SW480 (cell line): ENCODE measurements around the gene COL15A1.

Source experiments
- DNase-seq: peaks from one replicate; pipeline ENCODE4 v3.0.0-alpha.2; 2016; ENCODE audit warnings: low spot score

COL15A1 gene

DNA sequence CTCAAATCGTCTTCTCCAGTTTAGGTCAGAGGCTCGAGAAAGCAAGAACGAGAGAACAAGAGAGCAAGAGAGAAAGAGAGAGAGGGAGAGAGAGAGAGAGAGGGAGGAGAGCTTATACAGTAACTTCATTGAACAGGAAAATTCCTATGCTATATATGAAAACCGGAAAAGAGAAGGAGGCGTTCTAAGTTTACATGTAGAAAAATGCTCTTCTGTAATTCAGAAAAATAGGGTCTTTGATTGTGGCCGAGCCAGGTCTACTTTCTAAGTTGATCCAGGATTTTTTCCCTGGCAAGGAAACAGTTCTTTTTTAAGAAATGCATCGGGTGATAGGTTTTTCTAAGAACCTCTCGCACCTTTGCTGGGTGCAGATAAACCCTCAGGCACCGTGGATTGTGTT, 29.5 kb downstream of the COL15A1 start:
- no peak for DNase-seq

DNA sequence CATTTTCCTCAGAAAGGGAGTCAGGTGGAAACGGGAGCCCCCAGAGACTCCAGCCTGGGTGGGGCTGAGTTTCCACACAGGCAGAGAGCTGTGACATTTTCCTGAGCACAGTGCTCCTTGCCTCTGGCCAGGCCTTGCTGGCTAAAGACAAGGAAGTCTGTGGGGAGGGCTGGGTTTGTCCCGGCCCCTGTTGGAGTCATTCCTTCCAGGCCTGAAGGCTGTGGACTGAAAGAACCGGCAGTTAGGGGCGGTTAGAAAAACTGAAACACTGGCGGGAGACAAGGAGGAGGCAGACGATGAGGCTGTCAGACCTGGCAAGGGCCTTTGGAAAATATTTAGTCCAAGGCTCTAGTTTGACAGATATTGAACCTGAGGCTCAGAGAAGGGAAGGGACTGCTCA, 29.9 kb downstream of the COL15A1 start:
- no peak for DNase-seq

GRCh38 chr9:98974106-98974505, 30.4 kb downstream of the COL15A1 start:
- DNase-seq: no peak

DNA sequence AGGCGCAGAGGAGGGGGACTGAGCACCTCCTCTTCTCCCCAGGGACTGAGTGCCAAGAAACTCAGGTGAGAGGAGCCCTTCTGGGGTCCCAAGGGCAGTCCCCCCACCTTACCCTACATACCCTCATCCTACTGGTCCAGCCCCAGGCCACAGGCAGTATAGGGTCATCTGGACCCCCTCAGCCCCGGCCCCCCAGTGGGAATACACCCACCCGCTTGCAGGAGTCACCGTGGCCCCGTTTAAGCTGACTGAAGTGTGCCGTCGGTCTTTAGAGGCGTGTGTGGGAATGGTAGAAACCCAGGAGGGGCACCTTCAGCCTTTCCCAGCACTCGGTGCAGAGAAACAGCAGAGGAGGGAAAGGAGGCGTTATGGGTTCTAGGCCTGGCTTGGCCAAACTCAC, 30.8 kb downstream of the COL15A1 start:
- DNase-seq: no peak

DNA sequence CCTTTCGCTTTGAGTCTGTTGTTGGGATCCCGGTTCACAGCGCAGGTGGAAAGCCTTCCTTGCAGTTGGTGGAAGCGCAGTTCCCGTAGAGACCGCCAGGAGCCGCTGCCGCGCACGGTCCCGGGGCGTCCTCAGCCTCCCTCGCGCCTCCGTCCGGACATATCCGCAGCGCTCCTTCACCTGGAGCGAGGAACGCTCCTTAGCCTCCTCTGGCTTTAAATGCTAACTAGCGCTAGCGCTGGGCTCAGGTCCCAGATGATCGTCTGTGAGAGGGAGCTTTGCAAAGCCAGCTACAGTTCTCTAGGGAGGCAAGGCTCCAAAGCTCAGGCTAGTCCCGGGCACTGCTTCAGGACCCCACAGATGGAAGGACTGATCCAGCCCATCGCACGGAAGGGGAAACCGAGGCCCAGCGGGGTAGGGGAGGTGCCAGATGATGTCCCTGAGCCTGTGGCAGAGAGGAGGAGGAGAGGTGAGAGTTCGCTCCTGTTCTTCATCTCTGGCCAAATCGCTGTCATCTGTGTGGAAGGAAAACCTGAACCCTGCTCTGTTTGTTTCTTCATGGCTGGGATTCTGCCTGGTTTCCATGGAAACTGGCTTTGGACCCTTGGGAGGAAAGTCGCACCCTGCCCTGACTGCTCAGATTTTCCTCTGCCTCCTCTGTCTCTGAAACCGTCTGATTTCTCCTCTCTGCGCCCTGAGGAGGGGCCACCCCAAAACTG, 31.4 kb downstream of the COL15A1 start:
- peak; percentile 74 for DNase-seq

DNA sequence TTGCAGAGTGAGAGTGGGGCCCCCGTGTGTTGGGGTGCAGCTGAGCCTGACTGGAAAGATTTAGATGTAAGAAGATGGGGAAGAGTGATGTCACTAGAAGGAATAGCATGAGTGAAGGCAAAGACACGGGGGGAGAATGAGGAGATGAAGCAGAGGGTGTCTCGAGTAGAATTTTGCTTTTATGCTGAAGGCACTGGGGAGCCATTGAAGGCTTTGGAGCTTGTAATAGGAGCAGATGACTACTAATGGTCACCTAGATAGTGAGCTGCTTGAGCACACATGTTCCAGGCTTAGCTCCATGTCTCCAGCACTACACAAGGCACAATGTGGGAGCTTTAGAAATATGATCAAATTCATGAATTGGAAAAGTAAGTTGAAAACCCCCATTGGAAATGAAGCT, 32.1 kb downstream of the COL15A1 start:
- no peak for DNase-seq

GRCh38 chr9:98977246-98977714, 33.6 kb downstream of the COL15A1 start:
- no peak for DNase-seq

DNA sequence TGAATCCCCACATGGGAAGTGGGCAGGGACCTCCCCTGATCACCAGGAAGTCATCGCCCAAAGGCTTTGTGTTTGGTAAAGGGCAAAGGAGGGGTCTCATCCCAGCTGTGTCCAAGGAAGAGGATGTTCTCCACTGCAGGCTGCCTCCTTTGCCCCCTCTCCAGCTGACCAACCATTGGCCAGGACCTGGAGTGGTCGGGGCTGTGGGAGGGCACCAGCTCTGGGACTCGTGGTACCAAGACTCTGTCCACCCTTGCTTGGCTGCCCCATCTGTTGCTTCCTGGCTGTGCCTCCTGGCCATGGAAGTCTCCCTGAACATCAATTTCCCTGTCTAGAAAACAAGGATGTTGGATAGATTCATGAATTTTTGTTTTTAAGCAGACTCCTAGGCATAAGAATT, 34.1 kb downstream of the COL15A1 start:
- DNase-seq: no peak

- no peak for DNase-seq
These were observed 34.5 kb downstream of the COL15A1 start for GRCh38 chr9:98978231-98978681.

DNA sequence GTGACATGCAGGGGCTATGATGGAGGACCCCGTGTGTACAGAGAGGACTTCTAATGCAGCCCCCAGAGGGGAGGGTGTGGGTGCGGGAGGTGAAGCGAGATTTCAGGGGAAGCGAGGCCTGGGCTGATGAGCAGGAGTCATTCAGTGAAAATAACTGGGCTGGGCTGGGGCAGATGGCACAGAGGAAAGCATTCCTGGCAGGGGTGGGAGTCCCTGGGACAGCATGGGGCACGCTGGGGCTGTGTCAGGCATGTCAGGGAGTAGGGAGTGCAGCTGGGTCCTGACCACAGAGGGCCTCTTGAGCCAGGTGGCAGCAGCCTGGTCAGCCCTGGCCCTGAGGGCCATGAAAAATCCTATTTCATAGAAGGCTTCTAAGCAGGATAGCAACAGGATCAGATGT, 36.6 kb downstream of the COL15A1 start:
- no peak for DNase-seq

DNA sequence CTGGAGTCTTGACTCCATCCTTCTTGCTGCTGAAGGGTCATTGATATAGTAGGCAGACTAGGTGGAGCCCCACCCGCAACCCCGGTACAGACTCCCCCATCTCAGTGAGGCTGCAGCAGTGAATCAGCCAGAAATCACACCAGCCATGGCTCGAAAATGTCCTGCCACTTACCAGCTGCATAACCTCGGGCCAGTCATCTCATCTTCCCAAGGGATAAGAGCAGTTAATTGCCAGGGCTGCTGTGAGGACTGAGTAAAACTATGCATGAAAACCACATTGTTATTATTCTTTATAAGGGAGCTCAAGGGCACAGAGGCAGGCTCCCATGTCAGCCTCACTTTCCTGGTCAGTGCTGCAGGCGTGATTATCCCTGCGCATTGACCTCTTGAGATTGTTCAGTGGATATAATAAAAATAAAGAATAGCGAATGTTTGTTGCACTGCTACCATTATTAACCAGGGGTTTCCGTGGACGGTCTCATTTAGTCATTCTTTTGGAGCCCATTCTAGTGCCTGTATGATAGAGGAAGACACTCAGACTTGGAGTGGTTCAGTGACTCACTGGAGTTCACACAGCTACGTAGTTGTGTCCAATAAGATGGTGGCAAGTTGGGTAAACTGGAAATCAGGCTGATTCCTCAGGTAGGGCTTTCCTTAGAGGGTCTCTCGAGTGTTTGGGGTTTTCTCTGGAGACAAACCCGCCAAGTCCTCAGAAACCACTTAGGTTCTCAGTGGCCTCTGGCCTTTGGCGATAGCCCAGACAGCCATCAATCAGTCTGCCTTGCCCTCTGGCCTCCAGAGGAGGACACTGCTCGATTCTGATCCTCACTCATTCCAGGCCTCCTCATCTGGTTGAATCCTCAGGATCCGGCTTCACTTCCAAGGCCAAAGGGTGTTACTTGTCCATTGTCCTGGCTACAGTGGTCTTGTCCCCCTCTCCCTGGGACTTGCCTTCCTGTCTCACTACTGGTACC, 39.9 kb downstream of the COL15A1 start:
- peak; percentile 41 for DNase-seq

GRCh38 chr9:98985596-98985995, 41.9 kb downstream of the COL15A1 start:
- DNase-seq: no peak

GRCh38 chr9:98986866-98987651, 43.4 kb downstream of the COL15A1 start:
- no peak for DNase-seq

- peak; percentile 53 for DNase-seq
These were observed 45.6 kb downstream of the COL15A1 start for GRCh38 chr9:98989036-98990000.

- DNase-seq: no peak
These were observed 46.6 kb downstream of the COL15A1 start for GRCh38 chr9:98990181-98990870.

DNA sequence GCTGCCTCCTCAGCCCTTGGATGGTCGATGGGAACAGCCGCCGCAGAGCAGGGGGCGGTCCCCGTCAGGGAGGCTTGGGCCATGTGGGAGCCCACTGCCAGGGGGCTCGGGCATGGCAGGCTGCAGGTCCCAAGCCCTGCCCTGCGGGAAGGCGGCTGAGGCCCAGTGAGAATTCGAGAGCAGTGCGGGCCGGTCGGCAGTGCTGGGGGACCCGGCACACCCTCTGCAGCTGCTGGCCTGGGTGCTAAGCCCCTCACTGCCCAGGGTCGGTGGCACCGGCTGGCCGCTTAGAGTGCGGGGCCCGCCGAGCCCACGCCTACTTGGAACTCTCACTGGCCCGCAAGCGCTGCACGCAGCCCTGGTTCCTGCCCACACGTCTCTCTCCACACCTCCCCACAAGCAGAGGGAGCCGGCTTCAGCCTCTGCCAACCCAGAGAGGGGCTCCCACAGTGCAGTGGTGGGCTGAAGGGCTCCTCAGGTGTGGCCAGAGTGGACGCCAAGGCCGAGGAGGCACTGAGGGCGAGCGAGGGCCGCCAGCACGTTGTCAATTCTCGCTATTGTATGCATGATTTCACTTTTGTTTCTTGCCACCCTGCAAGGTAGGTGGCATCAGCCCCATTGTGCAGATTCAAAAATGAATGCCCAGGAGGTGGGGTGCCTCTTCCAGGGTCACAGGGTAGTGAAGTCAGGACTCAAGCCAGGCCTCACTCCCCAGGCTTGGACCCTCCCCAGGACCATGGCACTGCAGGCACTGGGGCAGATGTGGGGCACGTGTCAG, 48.6 kb downstream of the COL15A1 start:
- DNase-seq: no peak

DNA sequence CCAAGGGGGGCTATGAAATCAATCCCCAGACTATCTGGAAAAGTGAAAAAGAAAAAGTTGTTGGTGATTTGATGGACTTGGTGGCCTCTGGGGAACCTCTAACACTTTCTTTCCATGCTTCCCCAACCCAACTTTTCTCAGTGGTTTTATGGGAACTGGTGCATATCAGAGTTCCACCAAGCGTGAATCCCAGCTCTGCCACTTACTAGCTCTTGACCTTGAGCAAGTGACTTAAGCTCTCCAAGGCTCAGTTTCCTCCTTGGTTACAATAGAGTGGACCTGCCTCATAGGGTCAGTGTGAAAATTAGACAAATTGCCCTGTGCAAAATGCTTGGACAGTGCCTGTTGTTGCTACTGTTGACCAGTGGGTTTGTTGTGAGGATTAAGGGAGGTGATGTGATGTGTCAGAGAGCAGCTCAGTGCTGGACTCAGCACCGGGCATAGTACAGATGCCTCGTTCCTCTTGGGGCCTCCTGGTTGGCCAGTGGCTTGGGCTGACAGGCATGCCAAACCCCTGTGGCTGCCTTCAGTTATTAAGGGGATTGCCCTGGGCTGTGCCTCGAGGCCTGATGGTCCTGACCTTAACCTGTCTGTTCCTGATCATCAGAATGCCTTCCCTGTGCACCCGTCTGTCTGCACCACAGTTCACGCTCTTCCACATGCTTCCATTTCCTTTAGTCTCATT, 49.3 kb downstream of the COL15A1 start:
- DNase-seq: no peak

DNA sequence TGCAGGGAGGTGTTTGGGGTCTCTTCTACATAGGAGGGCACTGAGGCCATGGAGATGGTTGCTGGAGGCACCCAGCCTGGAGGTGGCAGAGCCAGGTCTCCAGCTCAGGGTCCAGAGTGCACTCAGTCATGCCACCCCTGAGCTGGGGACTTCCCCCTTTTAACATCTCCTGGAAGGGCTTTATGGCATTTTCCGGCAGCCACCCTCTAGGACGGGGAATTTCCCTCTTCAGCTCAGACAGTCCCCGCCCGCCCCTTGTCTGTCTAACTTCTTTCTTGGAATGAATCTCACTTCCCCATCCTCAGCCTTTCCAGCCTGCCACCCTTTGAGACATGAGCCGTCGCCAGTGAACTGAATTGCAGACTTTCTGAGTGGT, 49.9 kb downstream of the COL15A1 start:
- no peak for DNase-seq
